IMR-90 (cell line): ENCODE results near the gene CDH2. TPM values are rescaled to one million over a fixed set of nuclear protein-coding genes. Genes with fewer than 3 reads are reported as not detected.

ENCODE experiments used
- ATAC-seq: fragments of 200-7000 bp; cut with Tn5 transposase; 2 replicates; pipeline ENCODE4 v1.9.1; 2020; ENCODE audit warnings: low read depth, mild to moderate bottlenecking, moderate library complexity
- BruUV-seq: library from RNA; stranded (reverse); fragments of 400-500 nt; replicated peaks from 2 replicates; lab custom pipeline; 2021; lab: Mats Ljungman, UMichigan
- CTCF ChIA-PET: fragments of 300-600 bp; formaldehyde crosslinking; extraction: SDS; loops from one replicate; lab custom pipeline; 2021; ENCODE audit warnings: antibody characterized with exemption; lab: Yijun Ruan, JAX
- POLR2A ChIA-PET: fragments of 300-600 bp; sonication (Branson Sonifier 250); formaldehyde crosslinking; loops from one replicate; lab custom pipeline; 2022; ENCODE audit warnings: antibody characterized with exemption; ENCODE audit not compliant: unreplicated experiment; lab: Charles Lee
- DNase-seq: peaks from one replicate; pipeline ENCODE4 v3.0.0; 2013
- H2AFZ ChIP-seq: replicated peaks from 2 replicates; pipeline ENCODE3; 2013; ENCODE audit warnings: low read length, mild to moderate bottlenecking; ENCODE audit not compliant: poor library complexity
- H2AK5ac ChIP-seq: 2 replicates; pipeline ENCODE4 v1.6.1; 2013; ENCODE audit warnings: low read depth, low read length, inconsistent platforms
- H2AK9ac ChIP-seq: replicated peaks from 2 replicates; pipeline ENCODE3; 2013; ENCODE audit warnings: mild to moderate bottlenecking, low read depth, low read length, moderate library complexity; ENCODE audit not compliant: poor library complexity
- H2BK120ac ChIP-seq: 2 replicates; pipeline ENCODE4 v1.6.1; 2013; ENCODE audit warnings: low read depth, low read length, inconsistent platforms
- H2BK15ac ChIP-seq: 3 replicates; pipeline ENCODE4 v1.6.1; 2013; ENCODE audit warnings: low read depth, low read length, inconsistent platforms
- H2BK20ac ChIP-seq: 2 replicates; pipeline ENCODE4 v1.6.1; 2013; ENCODE audit warnings: low read depth, mild to moderate bottlenecking, inconsistent platforms, low read length, moderate library complexity
- H2BK5ac ChIP-seq: 2 replicates; pipeline ENCODE4 v1.6.1; 2013; ENCODE audit warnings: mild to moderate bottlenecking, low read depth, low read length, inconsistent platforms; ENCODE audit not compliant: poor library complexity, severe bottlenecking
- H3K14ac ChIP-seq: replicated peaks from 2 replicates; pipeline ENCODE4 v1.6.1; 2013; ENCODE audit warnings: low read depth, low read length, inconsistent platforms
- H3K18ac ChIP-seq: 2 replicates; pipeline ENCODE4 v1.6.1; 2013; ENCODE audit warnings: low read depth, low read length, control low read depth
- H3K23ac ChIP-seq: 2 replicates; pipeline ENCODE4 v1.6.1; 2013; ENCODE audit warnings: low read depth, low read length, inconsistent platforms
- H3K27ac ChIP-seq: 2 replicates; pipeline ENCODE4 v1.5.1; 2013; ENCODE audit warnings: mild to moderate bottlenecking, control low read depth, low read length; ENCODE audit not compliant: insufficient read depth
- H3K27me3 ChIP-seq: 2 replicates; pipeline ENCODE4 v1.6.1; 2013; ENCODE audit warnings: low read length; ENCODE audit not compliant: control insufficient read depth, insufficient read depth
- H3K36me3 ChIP-seq: 2 replicates; pipeline ENCODE4 v1.6.1; 2013; ENCODE audit warnings: low read length, mixed read lengths; ENCODE audit not compliant: control insufficient read depth, insufficient read depth
- H3K4ac ChIP-seq: 2 replicates; pipeline ENCODE4 v1.6.1; 2013; ENCODE audit warnings: low read depth, low read length, inconsistent platforms
- H3K4me1 ChIP-seq: 2 replicates; pipeline ENCODE4 v1.6.1; 2013; ENCODE audit warnings: low read length, mixed read lengths; ENCODE audit not compliant: control insufficient read depth, insufficient read depth
- H3K4me2 ChIP-seq: 2 replicates; pipeline ENCODE4 v1.6.1; 2013; ENCODE audit warnings: low read depth, mild to moderate bottlenecking, control low read depth, low read length, moderate library complexity
- H3K4me3 ChIP-seq: 2 replicates; pipeline ENCODE4 v1.5.1; 2013; ENCODE audit warnings: low read depth, mild to moderate bottlenecking, control low read depth, low read length, moderate library complexity; ENCODE audit not compliant: insufficient read depth
- H3K56ac ChIP-seq: 2 replicates; pipeline ENCODE4 v1.6.1; 2013; ENCODE audit warnings: low read length, inconsistent platforms; ENCODE audit not compliant: insufficient read depth; ENCODE audit errors: extremely low read depth
- H3K79me1 ChIP-seq, 2 experiments: 2 replicates each; pipeline ENCODE4 v1.6.1; 2013; ENCODE audit warnings: low read length in 2 of 2, inconsistent platforms in 1 of 2, low read depth in 1 of 2
- H3K9ac ChIP-seq: 2 replicates; pipeline ENCODE4 v1.6.1; 2013; ENCODE audit warnings: low read depth, low read length, control low read depth
- H3K9me1 ChIP-seq: 2 replicates; pipeline ENCODE4 v1.6.1; 2013; ENCODE audit warnings: low read length, inconsistent platforms; ENCODE audit not compliant: insufficient read depth
- H3K9me3 ChIP-seq: 2 replicates; pipeline ENCODE4 v1.6.1; 2013; ENCODE audit warnings: low read length; ENCODE audit not compliant: control insufficient read depth, insufficient read depth
- H4K20me1 ChIP-seq: 2 replicates; pipeline ENCODE4 v1.6.1; 2013; ENCODE audit warnings: low read length, inconsistent platforms; ENCODE audit not compliant: insufficient read depth
- H4K5ac ChIP-seq: 2 replicates; pipeline ENCODE4 v1.6.1; 2013; ENCODE audit warnings: mild to moderate bottlenecking, low read depth, low read length, control low read depth
- H4K8ac ChIP-seq, 2 experiments: 2 replicates each; pipeline ENCODE4 v1.6.1; 2013; ENCODE audit warnings: low read depth in 2 of 2, low read length in 2 of 2, control low read depth in 1 of 2, inconsistent platforms in 1 of 2
- H4K91ac ChIP-seq: 2 replicates; pipeline ENCODE4 v1.6.1; 2013; ENCODE audit warnings: low read depth, low read length, inconsistent platforms; ENCODE audit not compliant: insufficient read depth
- MXI1 ChIP-seq: IDR thresholded peaks from 2 replicates; pipeline ENCODE4 v1.6.1; 2012; ENCODE audit warnings: low read depth, mild to moderate bottlenecking, low read length, moderate library complexity, borderline replicate concordance
- SMC3 ChIP-seq: fragments of 150-350 bp; IDR thresholded peaks from 2 replicates; pipeline ENCODE4 v1.6.1; 2016; ENCODE audit warnings: low read depth, mild to moderate bottlenecking, antibody characterized with exemption, low read length, moderate library complexity
- WGBS, 2 experiments: methylation state at CpG; one replicate each; pipeline versions ENCODE4 v1.1.5 to v1.1.7; 2013; ENCODE audit warnings: missing lambda C conversion rate in 2 of 2; ENCODE audit not compliant: insufficient read length in 1 of 2; ENCODE audit errors: extremely low coverage in 2 of 2; 5-methylcytosine and 5-hydroxymethylcytosine counted together
- dilution Hi-C: fragments of 300-500 bp; cut with HindIII; formaldehyde crosslinking; loops from one replicate; pipeline ENCODE4 v1.14.3; 2018; ENCODE audit warnings: low sequenced_read_pairs; ENCODE audit not compliant: unreplicated experiment
- in situ Hi-C: fragments of 300-500 bp; cut with MboI; formaldehyde crosslinking; loops from 3 replicates; pipeline ENCODE4 v1.14.3; 2019; ENCODE audit warnings: low sequenced_read_pairs, inconsistent platforms, mixed read lengths
- intact Hi-C: fragments of 100-400 bp; cut with micrococcal nuclease; formaldehyde crosslinking; loops from 2 replicates; pipeline ENCODE4 v1.10.0; 2022
- polyA plus RNA-seq, 3 experiments: library from polyadenylated mRNA; depleted of rRNA; stranded (reverse); fragments of >200 nt; gene quantifications; 2 replicates each; pipeline ENCODE4 v1.2.3, GENCODE V29; 2012; ENCODE audit warnings: low replicate concordance in 1 of 3
- total RNA-seq: library from RNA; depleted of rRNA; stranded (reverse); fragments of >200 nt; gene quantifications from 2 replicates; pipeline ENCODE4 v1.2.3, GENCODE V29; 2012

The CDH2 gene
- total and polyA plus RNA-seq, 2 of the 4 experiments (the other 2 are of a cell fraction) = 55.6 to 111 TPM

DNA sequence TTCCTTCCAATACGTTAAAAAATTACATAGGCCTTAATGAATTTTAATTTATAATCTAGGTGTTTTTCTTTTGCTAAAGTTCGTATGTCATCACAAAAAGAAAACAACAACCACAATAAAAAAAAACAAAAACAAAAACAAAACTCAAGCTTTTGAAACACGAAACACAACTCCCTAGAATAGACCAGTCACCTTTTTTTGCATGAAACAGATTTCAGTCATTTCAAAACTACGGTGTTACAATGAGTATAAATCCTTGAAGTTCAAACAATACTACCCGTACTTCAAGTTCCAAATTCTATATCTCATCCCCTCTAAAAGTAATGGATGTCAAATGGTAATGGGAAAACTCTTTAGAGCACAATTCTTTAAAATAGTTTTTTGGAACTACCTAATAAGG is 142.4 kb downstream of the CDH2 start:
- H4K8ac ChIP-seq = no peak overlapping the region
- H2BK20ac ChIP-seq = no peak overlapping the region
- ChIA-PET POLR2A (no interaction called here), CTCF (no interaction called here)
- BruUV-seq = no TSS peak
- H4K20me1 ChIP-seq = no peaks in the 10 kb centered on the region
- no peak overlapping the region for H3K4me3 ChIP-seq
- no peak overlapping the region for H4K91ac ChIP-seq
- in situ Hi-C loops = no loop called here
- H2BK5ac ChIP-seq = no peak overlapping the region
- H2AFZ ChIP-seq = no peak overlapping the region
- H3K14ac ChIP-seq = no peak overlapping the region
- ATAC-seq = no peak
- no peak overlapping the region for H2BK120ac ChIP-seq
- TF ChIP-seq SMC3 (no peak), MXI1 (no peak)
- H3K56ac ChIP-seq = no peak overlapping the region
- H3K23ac ChIP-seq = no peak overlapping the region
- no peak overlapping the region for H2BK15ac ChIP-seq
- H2AK9ac ChIP-seq = no peak overlapping the region
- H3K9me1 ChIP-seq = no peaks in the 10 kb centered on the region
- H3K9me3 ChIP-seq = no peaks in the 10 kb centered on the region
- no peak overlapping the region for H3K18ac ChIP-seq
- no peaks in the 10 kb centered on the region for H3K36me3 ChIP-seq
- no peak overlapping the region for H4K5ac ChIP-seq
- no peak overlapping the region for H3K4me2 ChIP-seq
- peaks cover 10 to 27% of the 10 kb centered on the region in 2 experiments for H3K79me1 ChIP-seq
- DNase-seq = no peak
- H3K4ac ChIP-seq = no peak overlapping the region
- no peaks in the 10 kb centered on the region for H3K27me3 ChIP-seq
- no CpG with 5 or more reads among the region's 5 CpGs for WGBS, 2 experiments
- no peak overlapping the region for H2AK5ac ChIP-seq
- H3K9ac ChIP-seq = no peak overlapping the region
- H3K27ac ChIP-seq = no peak overlapping the region
- dilution Hi-C loops = no loop called here
- H3K4me1 ChIP-seq = peaks cover 3% of the 10 kb centered on the region; the same call in 1 of the 2 replicates
- intact Hi-C loops = no loop called here
